Activated CD4-positive, alpha-beta T cell treated with anti-CD3 and anti-CD28 coated beads, Interleukin-2, amount 10 ng/mL, durations not matched to agents 7 days and 5 days (primary cell): ENCODE results near the gene SESN1. TPM values are rescaled to one million over a fixed set of nuclear protein-coding genes. Genes with fewer than 3 reads are reported as not detected.
"Not testable (repeated sequence)": the region's sequence is repeated elsewhere in the genome, so short reads cannot be mapped to it uniquely, and the experiment has no call there.

Experiments used
- CTCF ChIA-PET: fragments of 350-600 bp; sonication (Branson Sonifier 250); formaldehyde crosslinking; loops from one replicate; lab custom pipeline; 2021; ENCODE audit warnings: antibody characterized with exemption; lab: Charles Lee
- POLR2A ChIA-PET: fragments of 350-600 bp; sonication (Branson Sonifier 250); formaldehyde crosslinking; loops from one replicate; lab custom pipeline; 2021; ENCODE audit warnings: antibody characterized with exemption; lab: Charles Lee
- DNase-seq: peaks from one replicate; pipeline ENCODE4 v3.0.0-alpha.2; 2020
- H3K27ac Mint-ChIP-seq: one replicate; pipeline ENCODE4 v1.8.0; 2021; ENCODE audit warnings: mild to moderate bottlenecking, moderate library complexity, mixed read lengths
- H3K27me3 Mint-ChIP-seq: one replicate; pipeline ENCODE4 v1.8.0; 2021; ENCODE audit warnings: mixed read lengths
- H3K36me3 Mint-ChIP-seq: one replicate; pipeline ENCODE4 v1.8.0; 2021; ENCODE audit warnings: low read depth, mixed read lengths
- H3K4me1 Mint-ChIP-seq: one replicate; pipeline ENCODE4 v1.8.0; 2021; ENCODE audit warnings: mixed read lengths
- H3K4me3 Mint-ChIP-seq: one replicate; pipeline ENCODE4 v1.8.0; 2021; ENCODE audit warnings: mild to moderate bottlenecking, moderate library complexity, mixed read lengths
- H3K9me3 Mint-ChIP-seq: one replicate; pipeline ENCODE4 v1.8.0; 2021; ENCODE audit warnings: mixed read lengths
- total RNA-seq, 2 experiments: library from RNA; stranded (reverse); gene quantifications; one replicate each; pipeline ENCODE4 v1.2.3, GENCODE V29; 2021

The SESN1 gene
- total RNA-seq, 2 experiments from 2014 or later, result 19.9 to 21.6 TPM

DNA sequence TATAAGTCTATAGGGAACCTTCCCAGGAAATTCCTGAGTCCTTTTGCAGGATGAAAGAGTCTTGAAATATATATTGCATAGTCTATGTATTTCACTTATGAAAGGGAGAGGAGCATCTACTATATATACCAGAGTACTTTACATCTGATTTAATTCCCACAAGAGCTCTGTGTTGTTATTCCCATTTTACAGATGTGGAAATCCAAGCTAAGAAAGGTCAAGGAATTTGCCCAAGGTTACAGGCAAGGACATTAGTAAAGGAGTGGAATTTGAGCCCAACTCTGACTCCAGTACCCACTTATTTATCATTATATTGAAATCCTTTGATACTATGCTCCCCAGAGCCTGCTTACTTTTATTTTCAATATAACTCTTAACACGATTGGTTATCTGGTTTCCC lies 2.6 kb downstream of the SESN1 start:
- ChIA-PET POLR2A (no interaction called here), CTCF (interaction anchor here (1.2 kb wide), 1 partner anchor 273 kb away, joined by 3 read pairs; no protein-coding TSS in a partner anchor)
- Mint-ChIP-seq H3K4me1 (peaks cover 40% of the 10 kb centered on the region), H3K36me3 (peaks cover 8% of the 10 kb centered on the region), H3K9me3 (no peaks in the 10 kb centered on the region), H3K4me3 (peak overlapping the region; percentile 57), H3K27ac (no peak overlapping the region), H3K27me3 (no peaks in the 10 kb centered on the region)
- no peak for DNase-seq

DNA sequence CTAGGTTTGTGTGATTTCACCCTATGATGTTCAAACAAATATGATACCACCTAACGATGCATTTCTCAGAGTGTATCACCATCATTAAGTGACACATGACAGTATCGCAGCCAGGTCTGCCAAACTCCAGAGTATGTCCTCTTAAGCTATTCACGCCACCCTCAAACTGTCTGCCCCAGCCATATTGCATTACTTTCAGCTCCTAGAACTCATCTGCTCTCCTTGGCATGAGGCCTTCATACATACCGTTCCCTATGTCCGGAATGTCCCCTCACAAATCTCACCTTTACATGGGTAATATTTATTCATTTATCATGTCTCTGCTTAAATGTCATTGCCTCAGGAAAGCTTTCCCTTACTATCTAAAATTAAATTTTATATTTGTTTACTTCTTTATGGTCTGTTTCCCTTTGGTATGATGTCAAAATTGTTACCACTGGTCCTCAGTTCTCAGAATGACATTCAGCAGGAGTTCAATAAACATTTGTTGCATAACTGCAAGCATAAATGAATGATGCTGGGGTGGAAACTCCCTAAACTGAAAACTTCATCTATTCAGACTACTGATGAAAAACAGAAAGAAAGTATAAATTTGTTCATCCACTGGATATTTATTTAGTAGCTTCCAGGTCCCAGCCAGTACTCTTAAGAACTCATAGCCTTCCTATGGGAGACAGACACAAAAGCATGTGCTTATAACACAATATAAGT lies 3.2 kb downstream of the SESN1 start:
- Mint-ChIP-seq H3K4me3 (peak overlapping the region; percentile 57), H3K9me3 (no peaks in the 10 kb centered on the region), H3K27me3 (no peaks in the 10 kb centered on the region), H3K36me3 (peaks cover 6% of the 10 kb centered on the region), H3K27ac (no peak overlapping the region), H3K4me1 (peaks cover 34% of the 10 kb centered on the region)
- CTCF ChIA-PET, result interaction anchor here (1.2 kb wide), 1 partner anchor 273 kb away, joined by 3 read pairs; no protein-coding TSS in a partner anchor
- no peak for DNase-seq
- POLR2A ChIA-PET, result no interaction called here

DNA sequence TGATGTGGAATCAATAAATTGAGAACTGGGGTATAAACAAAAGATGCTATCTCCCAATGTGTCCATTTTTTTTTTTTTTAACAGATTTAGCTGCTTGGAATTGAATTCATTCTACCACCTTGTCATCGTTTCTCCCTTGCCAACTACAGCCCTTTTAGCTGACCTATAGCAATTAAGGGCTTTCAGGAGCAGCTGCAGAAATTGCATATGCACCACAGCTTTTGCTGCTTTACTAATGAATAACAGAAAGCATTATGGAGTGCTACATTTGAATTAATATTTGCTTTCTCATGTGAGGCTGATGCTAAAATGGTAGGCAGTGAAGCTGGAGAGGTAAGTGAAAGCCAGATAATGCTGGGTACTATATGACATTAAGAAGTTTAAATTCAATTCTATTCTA lies 5.7 kb downstream of the SESN1 start:
- no peak for DNase-seq
- ChIA-PET CTCF (interaction anchor here (1.8 kb wide), 1 partner anchor 11 kb away, joined by 7 read pairs; no protein-coding TSS in a partner anchor), POLR2A (no interaction called here)
- Mint-ChIP-seq H3K4me3 (no peak overlapping the region), H3K4me1 (peaks cover 27% of the 10 kb centered on the region), H3K27me3 (no peaks in the 10 kb centered on the region), H3K27ac (no peak overlapping the region), H3K36me3 (peaks cover 3% of the 10 kb centered on the region), H3K9me3 (no peaks in the 10 kb centered on the region)

DNA sequence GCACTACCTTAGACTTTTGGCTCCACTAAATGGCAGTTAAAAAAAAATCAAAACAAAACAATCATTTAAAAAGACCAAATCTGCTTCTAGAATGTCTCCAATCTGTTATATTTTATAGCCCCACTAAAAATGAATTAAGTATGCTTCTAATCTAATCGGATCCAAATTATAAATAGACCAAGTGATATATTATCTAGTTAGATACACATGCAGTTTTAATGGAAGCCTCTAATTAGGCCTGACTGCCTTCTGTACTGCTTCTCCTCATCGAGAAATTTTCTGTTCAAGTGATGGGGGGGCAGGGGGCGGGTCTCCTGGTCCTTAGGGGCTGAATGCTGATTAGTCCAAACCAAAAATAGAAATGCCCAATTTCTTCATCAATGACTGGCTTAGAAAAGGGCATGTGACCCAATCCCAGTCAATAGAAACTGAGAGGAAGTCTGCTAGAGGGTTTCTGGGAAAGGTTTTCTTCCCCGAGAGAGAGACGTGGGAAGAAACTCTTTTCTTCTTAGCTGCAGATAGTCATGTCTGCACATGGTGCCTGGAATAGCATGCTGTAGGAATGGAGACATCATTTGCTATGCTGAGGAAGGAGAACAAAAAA lies 6.9 kb downstream of the SESN1 start:
- no peak overlapping the region for H3K27ac Mint-ChIP-seq
- H3K36me3 Mint-ChIP-seq, result peaks cover 3% of the 10 kb centered on the region
- ChIA-PET POLR2A (no interaction called here), CTCF (no interaction called here)
- peaks cover 18% of the 10 kb centered on the region for H3K4me1 Mint-ChIP-seq
- no peak overlapping the region for H3K4me3 Mint-ChIP-seq
- DNase-seq, result no peak
- H3K9me3 Mint-ChIP-seq, result no peaks in the 10 kb centered on the region
- H3K27me3 Mint-ChIP-seq, result no peaks in the 10 kb centered on the region

DNA sequence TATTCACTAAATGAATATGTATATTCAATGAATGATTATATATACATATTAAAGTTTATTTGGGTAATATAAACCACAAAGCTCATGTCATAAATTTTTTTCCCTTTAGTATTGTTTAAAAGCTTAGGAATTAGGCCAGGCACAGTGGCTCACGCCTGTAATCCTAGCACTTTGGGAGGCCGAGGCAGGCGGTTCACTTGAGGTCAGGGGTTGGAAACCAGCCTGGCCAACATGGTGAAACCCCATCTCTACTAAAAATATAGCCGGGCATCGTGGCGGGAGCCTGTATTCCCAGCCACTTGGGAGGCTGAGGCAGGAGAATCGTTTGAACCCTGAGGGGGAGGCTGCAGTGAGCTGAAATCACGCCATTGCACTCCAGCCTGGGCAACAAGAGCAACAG lies 10.5 kb downstream of the SESN1 start:
- H3K27me3 Mint-ChIP-seq, H3K4me3 Mint-ChIP-seq, H3K9me3 Mint-ChIP-seq, POLR2A ChIA-PET, H3K4me1 Mint-ChIP-seq, H3K27ac Mint-ChIP-seq, DNase-seq, H3K36me3 Mint-ChIP-seq: not testable (repeated sequence)
- CTCF ChIA-PET, result interaction anchor here (1.1 to 2.1 kb wide), 2 partner anchors 10 to 30 kb away, joined by 3 to 10 read pairs; partner anchors contain the start of genes CEP57L1 and SESN1

DNA sequence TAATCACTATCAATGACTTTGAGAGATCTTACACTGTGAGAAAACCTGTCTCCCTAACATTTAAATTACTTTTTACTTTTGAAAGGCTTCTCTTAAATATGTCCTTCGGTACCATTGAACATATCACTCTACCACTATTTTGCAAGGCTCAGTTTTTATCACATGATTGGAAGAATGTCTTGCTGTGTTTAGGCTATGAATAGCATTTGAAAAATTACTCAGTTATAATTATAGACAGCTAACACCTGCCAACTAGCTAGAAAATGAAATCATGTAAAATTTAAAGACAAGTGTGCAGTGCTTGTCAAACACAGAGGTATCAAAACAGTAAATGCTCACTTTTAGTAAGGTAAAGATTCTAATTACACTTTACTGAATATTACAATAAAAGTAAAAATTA lies 11.0 kb downstream of the SESN1 start:
- DNase-seq, result no peak
- H3K4me1 Mint-ChIP-seq, result no peaks in the 10 kb centered on the region
- H3K4me3 Mint-ChIP-seq, result no peak overlapping the region
- H3K9me3 Mint-ChIP-seq, result no peaks in the 10 kb centered on the region
- H3K27ac Mint-ChIP-seq, result no peak overlapping the region
- peaks cover 2% of the 10 kb centered on the region for H3K27me3 Mint-ChIP-seq
- POLR2A ChIA-PET, result no interaction called here
- CTCF ChIA-PET, result no interaction called here
- H3K36me3 Mint-ChIP-seq, result peaks cover 3% of the 10 kb centered on the region

DNA sequence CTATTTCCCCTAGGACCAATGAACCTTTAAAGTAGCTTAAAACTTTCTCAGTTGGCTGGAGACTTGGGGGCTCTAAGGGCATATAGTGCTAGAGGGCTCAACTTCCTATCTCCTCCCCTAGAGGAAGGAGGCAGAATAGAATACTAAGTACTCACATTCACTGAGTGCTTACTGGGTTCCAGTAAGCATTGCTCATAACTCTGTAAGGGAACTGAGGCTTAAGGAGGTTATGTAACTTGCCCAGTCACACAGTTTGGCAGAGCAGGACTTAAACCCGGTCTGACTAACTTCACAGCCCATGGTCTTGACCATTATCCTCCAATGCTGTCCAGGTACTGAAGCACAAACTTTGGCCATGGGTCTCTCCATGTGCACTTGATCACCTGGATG lies 12.5 kb downstream of the SESN1 start:
- Mint-ChIP-seq H3K4me1 (no peaks in the 10 kb centered on the region), H3K9me3 (no peaks in the 10 kb centered on the region), H3K36me3 (peaks cover 1% of the 10 kb centered on the region), H3K27me3 (peaks cover 2% of the 10 kb centered on the region), H3K27ac (no peak overlapping the region), H3K4me3 (no peak overlapping the region)
- no peak for DNase-seq
- POLR2A ChIA-PET, result no interaction called here
- CTCF ChIA-PET, result interaction anchor here (1.1 kb wide), 1 partner anchor 10 kb away, joined by 4 read pairs; no protein-coding TSS in a partner anchor

DNA sequence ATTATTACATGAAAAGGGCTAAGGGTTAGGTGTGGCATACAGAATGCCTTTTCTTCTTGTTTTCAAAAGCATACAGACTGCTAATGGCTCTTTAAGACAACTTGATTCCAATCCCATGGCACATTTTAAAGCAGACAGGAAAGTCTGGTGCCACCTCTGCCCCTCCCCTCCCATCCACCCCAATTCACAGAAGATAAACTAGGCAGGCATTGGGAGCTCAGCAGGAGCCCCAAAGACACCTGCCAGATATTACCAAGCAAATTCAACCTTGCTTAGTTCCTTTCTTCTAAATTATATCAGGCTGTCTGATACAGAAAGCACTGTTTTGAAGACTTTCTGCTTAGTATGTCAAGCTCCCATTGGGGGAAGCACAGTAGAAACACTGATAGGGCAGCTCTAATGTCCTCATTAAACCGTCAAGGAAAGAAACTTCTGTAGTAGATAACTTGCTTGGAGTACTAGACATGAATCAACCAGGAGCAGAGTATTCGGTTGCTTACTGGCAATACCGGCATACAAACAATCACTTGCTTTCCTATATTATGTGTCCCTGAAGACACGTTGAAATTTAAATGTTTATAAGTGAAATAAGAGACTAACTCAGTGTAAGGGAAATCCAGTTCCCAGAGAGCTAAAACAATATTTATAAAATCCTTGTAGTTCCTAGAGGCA lies 13.0 kb downstream of the SESN1 start:
- H3K27ac Mint-ChIP-seq, result no peak overlapping the region
- H3K27me3 Mint-ChIP-seq, result peaks cover 2% of the 10 kb centered on the region
- no peaks in the 10 kb centered on the region for H3K36me3 Mint-ChIP-seq
- no peak for DNase-seq
- no peak overlapping the region for H3K4me3 Mint-ChIP-seq
- POLR2A ChIA-PET, result no interaction called here
- H3K4me1 Mint-ChIP-seq, result no peaks in the 10 kb centered on the region
- H3K9me3 Mint-ChIP-seq, result no peaks in the 10 kb centered on the region
- CTCF ChIA-PET, result interaction anchor here (1.0 to 1.1 kb wide), 2 partner anchors 9 to 540 kb away, joined by 3 to 4 read pairs; no protein-coding TSS in a partner anchor

DNA sequence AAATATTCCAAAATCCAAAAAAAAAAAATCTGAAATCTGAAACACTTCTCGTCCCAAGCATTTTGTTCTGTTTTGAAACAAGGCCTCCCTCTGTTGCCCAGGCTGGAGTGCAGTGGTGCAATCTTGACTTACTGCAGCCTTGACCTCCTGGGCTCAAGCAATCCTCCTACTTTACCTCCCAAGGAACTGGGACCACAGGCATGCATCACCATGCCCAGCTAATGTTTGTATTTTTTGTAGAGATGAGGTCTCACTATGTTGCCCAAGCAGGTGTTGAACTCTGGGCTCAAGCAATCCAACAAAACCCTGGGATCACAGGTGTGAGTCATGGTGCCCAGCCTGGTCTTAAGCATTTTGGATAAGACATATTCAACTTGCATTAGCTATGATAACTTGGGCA lies 13.6 kb downstream of the SESN1 start:
- DNase-seq, result no peak
- H3K4me1 Mint-ChIP-seq, result peaks cover 3% of the 10 kb centered on the region
- peaks cover 2% of the 10 kb centered on the region for H3K27me3 Mint-ChIP-seq
- H3K27ac Mint-ChIP-seq, result no peak overlapping the region
- POLR2A ChIA-PET, result no interaction called here
- no peaks in the 10 kb centered on the region for H3K9me3 Mint-ChIP-seq
- H3K4me3 Mint-ChIP-seq, result no peak overlapping the region
- CTCF ChIA-PET, result interaction anchor here (1.0 to 1.1 kb wide), 2 partner anchors 9 to 540 kb away, joined by 3 to 4 read pairs; no protein-coding TSS in a partner anchor
- no peaks in the 10 kb centered on the region for H3K36me3 Mint-ChIP-seq

DNA sequence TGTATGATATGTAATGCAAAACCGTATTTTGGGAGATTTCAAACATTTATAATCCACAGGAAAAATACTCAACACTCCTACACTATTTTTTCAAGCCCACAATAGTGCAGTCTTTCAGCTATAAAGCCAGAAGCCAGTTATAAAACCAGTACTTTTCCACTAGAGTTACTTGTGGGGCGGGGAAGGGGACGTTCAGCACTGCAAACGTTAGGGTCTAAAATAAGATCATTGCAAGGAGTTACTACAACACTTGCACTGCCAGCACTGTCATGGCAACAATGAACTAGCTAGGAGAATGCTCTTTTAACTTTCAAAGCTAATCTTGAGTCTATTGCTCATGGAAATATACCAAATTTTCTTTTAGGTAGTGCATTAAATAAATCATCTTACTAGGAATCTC lies 14.7 kb downstream of the SESN1 start:
- no peaks in the 10 kb centered on the region for H3K36me3 Mint-ChIP-seq

DNA sequence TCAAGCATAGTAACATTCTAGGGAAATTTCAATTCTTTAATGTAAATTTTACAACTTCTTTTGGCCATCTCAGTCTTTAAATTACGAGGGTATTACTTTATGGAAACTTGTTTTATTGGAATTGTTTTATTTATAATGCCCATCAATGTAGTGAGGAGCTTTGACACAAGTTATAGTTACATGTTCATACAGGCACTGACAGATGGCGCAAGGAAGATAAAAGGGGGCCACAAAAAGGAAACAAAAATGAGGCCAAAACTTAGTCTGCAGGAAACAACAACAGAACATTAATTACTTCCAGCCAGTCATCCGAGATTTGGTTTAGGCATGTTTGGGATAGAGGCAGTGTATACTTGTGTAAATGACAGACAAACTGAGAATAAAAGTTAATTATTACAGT lies 18.3 kb downstream of the SESN1 start:
- no peak overlapping the region for H3K4me3 Mint-ChIP-seq
- CTCF ChIA-PET, result interaction anchor here (1.5 kb wide), 1 partner anchor 228 kb away, joined by 4 read pairs; the partner anchor contains the start of gene ARMC2

More for the DNA sequence above, 14.7 kb downstream of the SESN1 start:
- ChIA-PET POLR2A (no interaction called here), CTCF (interaction anchor here (0.6 to 1.0 kb wide), 3 partner anchors 23 to 371 kb away, joined by 3 to 5 read pairs (median 3); no protein-coding TSS in a partner anchor)
- H3K9me3 Mint-ChIP-seq, result no peaks in the 10 kb centered on the region
- DNase-seq, result no peak
- H3K4me3 Mint-ChIP-seq, result no peak overlapping the region
- H3K27me3 Mint-ChIP-seq, result peaks cover 4% of the 10 kb centered on the region
- peaks cover 3% of the 10 kb centered on the region for H3K4me1 Mint-ChIP-seq
- H3K27ac Mint-ChIP-seq, result no peak overlapping the region

DNA sequence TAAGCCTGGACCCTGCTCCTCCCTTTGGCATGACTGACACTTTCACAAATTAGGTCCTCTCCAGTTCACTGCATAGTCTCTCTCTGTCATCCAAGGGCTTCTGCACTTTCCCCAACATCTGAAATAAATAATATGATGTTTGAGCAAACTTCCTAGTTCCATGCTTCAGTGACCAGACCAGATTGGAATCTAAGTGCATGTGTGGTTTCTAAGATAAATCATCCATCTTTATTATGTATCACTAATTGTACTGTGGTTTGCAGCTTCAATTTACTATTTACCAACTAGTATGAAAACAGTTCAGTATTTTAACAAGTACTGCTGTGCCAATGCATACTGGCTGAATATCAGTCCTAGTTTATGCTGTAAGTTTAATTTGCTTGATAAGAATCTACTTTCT lies 18.7 kb downstream of the SESN1 start:
- H3K4me1 Mint-ChIP-seq, result peaks cover 17% of the 10 kb centered on the region

More for the DNA sequence above, 18.3 kb downstream of the SESN1 start:
- H3K27me3 Mint-ChIP-seq, result peaks cover 7% of the 10 kb centered on the region
- no peaks in the 10 kb centered on the region for H3K36me3 Mint-ChIP-seq
- peaks cover 13% of the 10 kb centered on the region for H3K4me1 Mint-ChIP-seq
- no peaks in the 10 kb centered on the region for H3K9me3 Mint-ChIP-seq
- POLR2A ChIA-PET, result interaction anchor here (0.5 kb wide), 1 partner anchor 170 kb away, joined by 3 read pairs; no protein-coding TSS in a partner anchor
- no peak overlapping the region for H3K27ac Mint-ChIP-seq
- no peak for DNase-seq

More for the DNA sequence above, 18.7 kb downstream of the SESN1 start:
- Mint-ChIP-seq H3K9me3 (no peaks in the 10 kb centered on the region), H3K36me3 (no peaks in the 10 kb centered on the region), H3K27ac (no peak overlapping the region), H3K27me3 (peaks cover 7% of the 10 kb centered on the region), H3K4me3 (no peak overlapping the region)
- ChIA-PET POLR2A (interaction anchor here (0.5 kb wide), 1 partner anchor 169 kb away, joined by 3 read pairs; no protein-coding TSS in a partner anchor), CTCF (interaction anchor here (1.3 to 1.8 kb wide), 3 partner anchors 25 to 534 kb away, joined by 3 to 8 read pairs (median 4); partner anchors contain the start of gene ARMC2)
- no peak for DNase-seq
